Uterus (tissue), 4 donors: Measurements from ENCODE around the gene PHF11. TPM values are rescaled to one million over a fixed set of nuclear protein-coding genes. Genes with fewer than 3 reads are reported as not detected.
A peak's percentile ranks its signal among the peaks of the same experiment; 100 is the strongest.

Source experiments
- DNase-seq, 2 donors: peaks; one replicate each; pipeline ENCODE4 v3.0.0-alpha.2; 2019 to 2020
- H3K27ac ChIP-seq, 2 donors: fragments of 200-600 bp; sonication (generic); 1 replicate in 1 of 2; 2 replicates in 1 of 2; pipeline ENCODE4 v1.5.1; 2016 to 2018
- H3K27me3 ChIP-seq, 2 donors: fragments of 200-600 bp; sonication (generic); one replicate each; pipeline ENCODE4 v1.5.1; 2018 to 2019; ENCODE audit warnings: control low read depth in 1 of 2
- H3K36me3 ChIP-seq, 2 donors: fragments of 200-600 bp; sonication (generic); one replicate each; pipeline ENCODE4 v1.5.1; 2019; ENCODE audit warnings: control low read depth in 1 of 2
- H3K4me1 ChIP-seq, 2 donors: fragments of 200-600 bp; sonication (generic); one replicate each; pipeline ENCODE4 v1.5.1; 2018 to 2019; ENCODE audit warnings: control low read depth in 1 of 2
- H3K4me3 ChIP-seq, 2 donors: fragments of 200-600 bp; sonication (generic); 1 replicate in 1 of 2; 2 replicates in 1 of 2; pipeline ENCODE4 v1.5.1; 2018 to 2019; ENCODE audit warnings: mild to moderate bottlenecking in 1 of 2
- H3K9me3 ChIP-seq, 2 donors: fragments of 200-600 bp; sonication (generic); one replicate each; pipeline ENCODE4 v1.5.1; 2019; ENCODE audit warnings: control low read depth in 1 of 2
- POLR2A ChIP-seq, 2 donors: fragments of 450-650 bp; IDR thresholded peaks; one replicate each; pipeline ENCODE4 v1.6.1; 2016; ENCODE audit warnings: antibody characterized with exemption in 2 of 2, mild to moderate bottlenecking in 1 of 2, moderate library complexity in 1 of 2
- intact Hi-C: fragments of 100-400 bp; cut with DNase I; formaldehyde crosslinking; loops from one replicate; pipeline ENCODE4 v1.15.1; 2023; ENCODE audit warnings: low total_unique reads
- total RNA-seq, 4 donors: library from RNA; depleted of rRNA in 3 of 4; stranded (reverse); fragments of >200 nt in 3 of 4; gene quantifications; one replicate each; pipeline versions ENCODE4 v1.1.0 to v1.2.4, GENCODE V29; 2014 to 2023
- TF ChIP-seq, protein P1 (sequence below), 4 experiments: fragments of 200-600 bp in 2 of 4; fragments of 450-650 bp in 2 of 4; sonication (generic) in 2 of 4; IDR thresholded peaks; one replicate each; pipeline ENCODE4 v1.5.1; 2016 to 2019; ENCODE audit warnings: antibody characterized with exemption in 4 of 4, mild to moderate bottlenecking in 2 of 4, moderate library complexity in 1 of 4
- donor health status: DM: yes; HTN: yes; CAD: no.

The PHF11 gene
- total RNA-seq, 4 donors from 2014 or later: 26.2 to 70.9 (median 27.2) TPM

GRCh38 chr13:49497272-49497671 lies 1.5 kb downstream of the PHF11 start:
- no peak for TF ChIP-seq POLR2A (IDR thresholded peaks at IDR 0.05)
- TF ChIP-seq, protein P1, sequence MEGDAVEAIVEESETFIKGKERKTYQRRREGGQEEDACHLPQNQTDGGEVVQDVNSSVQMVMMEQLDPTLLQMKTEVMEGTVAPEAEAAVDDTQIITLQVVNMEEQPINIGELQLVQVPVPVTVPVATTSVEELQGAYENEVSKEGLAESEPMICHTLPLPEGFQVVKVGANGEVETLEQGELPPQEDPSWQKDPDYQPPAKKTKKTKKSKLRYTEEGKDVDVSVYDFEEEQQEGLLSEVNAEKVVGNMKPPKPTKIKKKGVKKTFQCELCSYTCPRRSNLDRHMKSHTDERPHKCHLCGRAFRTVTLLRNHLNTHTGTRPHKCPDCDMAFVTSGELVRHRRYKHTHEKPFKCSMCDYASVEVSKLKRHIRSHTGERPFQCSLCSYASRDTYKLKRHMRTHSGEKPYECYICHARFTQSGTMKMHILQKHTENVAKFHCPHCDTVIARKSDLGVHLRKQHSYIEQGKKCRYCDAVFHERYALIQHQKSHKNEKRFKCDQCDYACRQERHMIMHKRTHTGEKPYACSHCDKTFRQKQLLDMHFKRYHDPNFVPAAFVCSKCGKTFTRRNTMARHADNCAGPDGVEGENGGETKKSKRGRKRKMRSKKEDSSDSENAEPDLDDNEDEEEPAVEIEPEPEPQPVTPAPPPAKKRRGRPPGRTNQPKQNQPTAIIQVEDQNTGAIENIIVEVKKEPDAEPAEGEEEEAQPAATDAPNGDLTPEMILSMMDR (IDR thresholded peaks at IDR 0.05): no peak
- no peaks in the 10 kb centered on the region for H3K9me3 ChIP-seq
- no peak overlapping the region for H3K4me3 ChIP-seq
- no peak for DNase-seq
- H3K4me1 ChIP-seq: no peaks in the 10 kb centered on the region
- no peaks in the 10 kb centered on the region for H3K36me3 ChIP-seq
- no peaks in the 10 kb centered on the region for H3K27me3 ChIP-seq
- intact Hi-C loops: no loop called here
- peak overlapping the region; percentile 94 for H3K27ac ChIP-seq

- DNase-seq: no peak
- no peaks in the 10 kb centered on the region for H3K9me3 ChIP-seq
- H3K4me1 ChIP-seq: no peaks in the 10 kb centered on the region
- peak overlapping the region in 1 of 2 donors; percentile 6 for H3K27ac ChIP-seq
- TF ChIP-seq, protein P1 (IDR thresholded peaks at IDR 0.05): no peak
- no peak for TF ChIP-seq POLR2A (IDR thresholded peaks at IDR 0.05)
- H3K27me3 ChIP-seq: no peaks in the 10 kb centered on the region
- H3K36me3 ChIP-seq: no peaks in the 10 kb centered on the region
- intact Hi-C loops: no loop called here
- H3K4me3 ChIP-seq: no peak overlapping the region
Measured at GRCh38 chr13:49498206-49498605, 2.5 kb downstream of the PHF11 start.

GRCh38 chr13:49499889-49500660 lies 4.3 kb downstream of the PHF11 start:
- Histone ChIP-seq H3K27me3 (no peaks in the 10 kb centered on the region), H3K36me3 (no peaks in the 10 kb centered on the region), H3K4me3 (no peak overlapping the region), H3K4me1 (no peaks in the 10 kb centered on the region), H3K27ac (peak overlapping the region in 1 of 2 donors; percentile 15), H3K9me3 (no peaks in the 10 kb centered on the region)
- no peak for DNase-seq
- intact Hi-C loops: no loop called here
- TF ChIP-seq POLR2A (IDR thresholded peaks at IDR 0.05): no peak
- TF ChIP-seq, protein P1 (IDR thresholded peaks at IDR 0.05): no peak

DNA sequence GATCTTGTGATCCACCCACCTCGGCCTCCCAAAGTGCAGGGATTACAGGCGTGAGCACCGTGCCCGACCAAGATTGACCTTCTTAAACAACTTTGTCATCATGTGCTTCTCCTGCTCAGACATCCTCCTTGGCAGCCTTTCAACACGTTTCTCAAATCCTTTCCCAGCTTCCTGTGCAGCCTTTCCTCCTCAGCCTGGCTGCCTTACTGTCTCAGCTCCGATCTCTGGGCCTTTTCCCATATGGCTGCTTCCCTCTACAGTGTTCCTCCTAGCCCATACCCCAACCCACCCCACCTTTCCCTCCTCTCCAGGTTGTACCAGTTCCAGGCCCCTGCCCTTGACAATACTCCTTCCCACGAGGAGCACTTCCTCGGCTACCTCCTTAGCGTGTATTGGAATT lies 7.2 kb downstream of the PHF11 start:
- intact Hi-C loops: no loop called here
- Histone ChIP-seq H3K27me3 (no peaks in the 10 kb centered on the region), H3K4me3 (no peak overlapping the region), H3K36me3 (no peaks in the 10 kb centered on the region), H3K27ac (no peak overlapping the region), H3K9me3 (no peaks in the 10 kb centered on the region), H3K4me1 (no peaks in the 10 kb centered on the region)
- DNase-seq: peak; percentile 27 to 31
- TF ChIP-seq POLR2A (IDR thresholded peaks at IDR 0.05): no peak
- TF ChIP-seq, protein P1 (IDR thresholded peaks at IDR 0.05): no peak

DNA sequence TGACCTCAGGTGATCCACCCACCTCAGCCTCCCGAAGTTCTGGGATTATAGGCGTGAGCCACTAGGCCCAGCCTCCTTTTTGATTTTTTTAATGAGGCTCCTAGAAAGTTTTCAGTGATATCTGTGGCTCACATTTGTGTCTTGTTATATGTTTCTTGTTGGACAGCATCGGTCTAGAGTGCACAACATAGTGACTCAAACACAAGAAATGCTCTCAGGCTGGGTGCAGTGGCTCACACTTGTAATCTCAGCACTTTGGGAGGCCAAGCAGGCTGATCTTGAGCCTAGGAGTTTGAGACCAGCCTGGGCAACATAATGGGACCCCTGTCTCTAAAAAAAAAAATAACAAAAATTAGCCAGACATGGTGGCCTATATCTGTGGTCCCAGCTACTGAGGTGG lies 8.2 kb downstream of the PHF11 start:
- Histone ChIP-seq H3K27me3 (no peaks in the 10 kb centered on the region), H3K4me3 (no peak overlapping the region), H3K36me3 (no peaks in the 10 kb centered on the region), H3K9me3 (no peaks in the 10 kb centered on the region), H3K27ac (no peak overlapping the region), H3K4me1 (no peaks in the 10 kb centered on the region)
- no peak for DNase-seq
- no peak for TF ChIP-seq POLR2A (IDR thresholded peaks at IDR 0.05)
- TF ChIP-seq, protein P1 (IDR thresholded peaks at IDR 0.05): no peak
- intact Hi-C loops: no loop called here
